ENCODE measurements around the gene STRA6. TPM values are rescaled to one million over a fixed set of nuclear protein-coding genes. Genes with fewer than 3 reads are reported as not detected.

Gene STRA6
- total and polyA plus RNA-seq, 2 of the 8 experiments (the other 6 are each of a cell fraction or from before 2014, with no cell fraction given), result 9.3 to 14.5 TPM

- Histone ChIP-seq H4K20me1 (replicated peaks in 1 of 2; ENCODE audit: control insufficient read depth in 1 of 2, insufficient read depth in 2 of 2, low read length in 2 of 2) (no peaks in the 10 kb centered on the region), H3K36me3 (ENCODE audit: control insufficient read depth in 2 of 4, insufficient read depth in 4 of 4, low read length in 3 of 4) (no peaks in the 10 kb centered on the region), H3K4me1 (replicated peaks in 1 of 4; ENCODE audit: control insufficient read depth in 3 of 4, insufficient read depth in 4 of 4, low read length in 3 of 4) (peaks cover 0 to 49% (median 33%) of the 10 kb centered on the region in 4 experiments; a peak in 6 of 7 replicates), H3K9me3 (ENCODE audit: insufficient read depth in 2 of 2, low read depth in 1 of 2, low read length in 1 of 2) (no peaks in the 10 kb centered on the region), H3K4me3 (ENCODE audit: extremely low read depth in 1 of 4, insufficient read depth in 2 of 4, low read depth in 3 of 4, low read length in 4 of 4) (peak overlapping the region; percentile 18 to 60 (median 45); a peak in 5 of 8 replicates), H3K23ac (ENCODE audit: insufficient read length) (no peak overlapping the region), H2BK120ac (replicated peaks; ENCODE audit: low read depth, low read length) (peak overlapping the region; percentile 24), H3K18ac (ENCODE audit: extremely low read depth, low read length) (peak overlapping the region; percentile 75), H3K4me2 (ENCODE audit: insufficient read depth in 1 of 2, low read depth in 2 of 2, low read length in 2 of 2) (peak overlapping the region; percentile 77 to 91), H4K8ac (ENCODE audit: extremely low read depth, insufficient read depth, low read length) (no peak overlapping the region; the same call in 1 of the 2 replicates), H3K27me3 (replicated peaks in 1 of 4; ENCODE audit: control insufficient read depth in 3 of 4, extremely low read depth in 1 of 4, insufficient read depth in 3 of 4, low read length in 3 of 4) (peaks cover 0 to 7% (median 4%) of the 10 kb centered on the region in 4 experiments; a peak in 2 of 7 replicates), H3K79me2 (ENCODE audit: control insufficient read depth in 1 of 2, insufficient read depth in 2 of 2, low read length in 2 of 2) (0 out of 4 replicates have a peak, but pooled peaks cover 0 to 4% of the 10 kb centered on the region in 2 experiments), H2BK12ac (ENCODE audit: low read depth, low read length) (peak overlapping the region; percentile 62; the same call in 1 of the 2 replicates), H3K4ac (replicated peaks; ENCODE audit: insufficient read length, low read depth, low read length) (no peak overlapping the region), H2BK20ac (ENCODE audit: low read length) (peak overlapping the region; percentile 84), H3K79me1 (ENCODE audit: low read depth, low read length) (peaks cover 3% of the 10 kb centered on the region; the same call in 1 of the 2 replicates), H4K5ac (ENCODE audit: insufficient read length, low read depth, low read length) (peak overlapping the region; percentile 90), H4K91ac (replicated peaks; ENCODE audit: insufficient read length, low read length) (peak overlapping the region; percentile 71), H3K14ac (ENCODE audit: insufficient read length) (no peak overlapping the region), H2BK5ac (ENCODE audit: low read depth, low read length) (peak overlapping the region; percentile 37; the same call in 1 of the 2 replicates), H3K56ac (replicated peaks; ENCODE audit: insufficient read length, low read depth, low read length) (no peak overlapping the region), H3K27ac (ENCODE audit: low read depth, low read length) (no peak overlapping the region), H3K9ac (replicated peaks in 1 of 4; ENCODE audit: extremely low read depth in 1 of 4, low read depth in 3 of 4, low read length in 3 of 4) (peak overlapping the region in 1 of 4 experiments; percentile 9; a peak in 1 of 7 replicates), H3K23me2 (ENCODE audit: low read depth, low read length) (peaks cover 4% of the 10 kb centered on the region; the same call in 1 of the 2 replicates), H2AFZ (ENCODE audit: low read length) (no peak overlapping the region), H2AK5ac (ENCODE audit: low read depth, low read length) (peak overlapping the region; percentile 94; the same call in 1 of the 2 replicates), H2BK15ac (ENCODE audit: low read length) (peak overlapping the region; percentile 74; the same call in 1 of the 2 replicates)
- TF ChIP-seq KDM1A (IDR thresholded peaks at IDR 0.05; ENCODE audit: borderline replicate concordance, low read length) (peak; percentile 52; the same call in 1 of the 2 replicates), CEBPB (IDR thresholded peaks at IDR 0.05; ENCODE audit: low read depth, low read length) (no peak), SRF (IDR thresholded peaks at IDR 0.05; ENCODE audit: low read depth, low read length) (no peak), FOSL1 (IDR thresholded peaks at IDR 0.05; ENCODE audit: insufficient read depth, low read depth, low read length) (no peak)
- no peak for FAIRE-seq
- CTCF ChIA-PET (ENCODE audit: partially characterized antibody), result interaction anchor here (0.6 to 6.1 kb wide), 32 partner anchors 7 to 831 kb away, joined by 3 to 38 read pairs (median 6); partner anchors contain the start of genes ISLR and ISLR2
- no peak for DNase-seq (ENCODE audit: low read depth in 1 of 2, low spot score in 2 of 2)
- 34% methylated on average over 7 of the region's 7 CpGs; no CpG with 5 or more reads in 1 of the 2 experiments for WGBS, 2 experiments (ENCODE audit: extremely low coverage in 1 of 2, insufficient coverage in 1 of 2, insufficient read length in 1 of 2, insufficient replicate concordance in 2 of 2, low coverage in 1 of 2, low lambda C conversion rate in 2 of 2, missing lambda C conversion rate in 1 of 2)
- POLR2A ChIA-PET (ENCODE audit: partially characterized antibody), result interaction anchor here (0.8 to 7.3 kb wide), 14 partner anchors 13 to 248 kb away, joined by 3 to 76 read pairs (median 4); no protein-coding TSS in a partner anchor
These were observed 722 bp downstream of the STRA6 start for GRCh38 chr15:74201710-74202420.

Measured in H1 (cell line).